Activated CD8-positive, alpha-beta memory T cell treated with anti-CD3 and anti-CD28 coated beads for 36 hours (primary cell): ENCODE measurements around the gene LHFPL3. TPM values are rescaled to one million over a fixed set of nuclear protein-coding genes. Genes with fewer than 3 reads are reported as not detected.
"Not testable (repeated sequence)": the region's sequence is repeated elsewhere in the genome, so short reads cannot be mapped to it uniquely, and the experiment has no call there.

Experiments
- CTCF ChIA-PET: fragments of 350-600 bp; sonication (Branson Sonifier 250); formaldehyde crosslinking; loops from one replicate; lab custom pipeline; 2021; ENCODE audit warnings: antibody characterized with exemption; lab: Charles Lee
- POLR2A ChIA-PET: fragments of 350-600 bp; sonication (Branson Sonifier 250); formaldehyde crosslinking; loops from one replicate; lab custom pipeline; 2021; ENCODE audit warnings: antibody characterized with exemption; lab: Charles Lee
- total RNA-seq, 2 experiments: library from RNA; stranded (reverse); gene quantifications; one replicate each; pipeline ENCODE4 v1.2.3, GENCODE V29; 2021

LHFPL3 gene
- total RNA-seq, 2 experiments from 2014 or later: not detected

DNA sequence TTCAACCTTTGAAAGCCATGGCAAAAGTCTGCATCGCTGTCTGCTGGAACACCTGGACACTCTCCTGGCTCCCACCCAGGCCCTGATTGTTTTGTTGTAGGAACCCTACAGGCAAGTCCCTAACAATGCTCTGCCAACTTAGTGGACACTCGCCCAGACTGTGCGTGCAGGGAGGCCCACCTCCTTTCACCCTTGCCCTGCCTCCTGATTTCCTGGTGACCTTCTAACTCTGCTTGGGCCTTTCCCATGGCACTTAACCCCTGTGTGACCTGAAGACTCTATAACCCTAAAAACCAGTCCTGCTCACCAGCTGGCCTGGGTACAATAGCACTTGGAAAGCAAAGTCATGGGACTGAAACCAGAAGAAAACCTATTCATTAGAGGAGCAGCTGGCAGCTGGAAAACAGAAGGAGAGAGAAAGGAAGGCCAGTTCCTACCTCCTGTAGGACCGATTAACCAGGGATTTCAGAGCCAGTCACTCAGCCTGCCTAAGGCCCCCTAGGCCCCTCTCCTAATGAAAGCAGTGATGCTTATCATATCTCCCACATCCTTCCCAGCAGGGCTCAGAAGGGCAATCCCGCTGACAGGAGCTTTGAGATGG is 602.9 kb downstream of the LHFPL3 start:
- ChIA-PET POLR2A (no interaction called here), CTCF (interaction anchor here (0.6 to 1.5 kb wide), 3 partner anchors 9 to 101 kb away, joined by 3 to 5 read pairs (median 4); no protein-coding TSS in a partner anchor)

DNA sequence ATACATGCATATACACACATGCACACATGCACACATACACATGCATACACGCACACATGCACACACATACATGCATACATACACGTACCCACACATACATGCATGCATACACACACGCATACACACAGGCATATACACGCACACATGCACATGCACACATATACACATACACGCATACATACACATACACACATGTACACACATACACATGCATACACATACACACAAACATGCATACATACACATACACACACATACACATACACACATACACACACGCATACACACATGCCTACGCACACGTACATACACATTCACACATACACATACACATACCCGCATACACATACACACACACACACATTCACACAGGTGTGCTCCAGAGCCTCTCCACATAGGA is 604.6 kb downstream of the LHFPL3 start:
- ChIA-PET POLR2A (no interaction called here), CTCF (no interaction called here)

DNA sequence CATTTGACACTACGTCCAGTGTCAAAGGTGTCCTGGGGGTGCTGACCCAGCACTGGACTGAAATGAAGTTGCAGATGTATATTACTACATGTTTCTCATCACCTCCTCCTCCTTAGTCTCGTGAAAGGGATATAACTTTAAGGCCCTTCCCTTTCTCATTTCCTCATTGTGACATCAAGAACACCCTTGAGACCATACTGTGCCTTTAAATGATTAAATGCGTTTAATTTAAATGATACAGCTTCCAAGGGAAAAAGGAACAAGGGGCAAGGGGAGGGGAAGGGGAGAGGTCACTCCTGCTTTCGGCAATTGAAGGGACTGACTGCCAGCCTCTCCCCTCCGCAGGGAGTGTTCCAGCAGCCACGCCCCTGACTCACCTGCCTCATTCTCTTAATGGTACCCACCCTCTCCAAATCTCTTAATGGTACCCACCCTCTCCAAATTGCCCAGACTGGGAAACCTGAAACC is 605.2 kb downstream of the LHFPL3 start:
- ChIA-PET CTCF (no interaction called here), POLR2A (no interaction called here)

DNA sequence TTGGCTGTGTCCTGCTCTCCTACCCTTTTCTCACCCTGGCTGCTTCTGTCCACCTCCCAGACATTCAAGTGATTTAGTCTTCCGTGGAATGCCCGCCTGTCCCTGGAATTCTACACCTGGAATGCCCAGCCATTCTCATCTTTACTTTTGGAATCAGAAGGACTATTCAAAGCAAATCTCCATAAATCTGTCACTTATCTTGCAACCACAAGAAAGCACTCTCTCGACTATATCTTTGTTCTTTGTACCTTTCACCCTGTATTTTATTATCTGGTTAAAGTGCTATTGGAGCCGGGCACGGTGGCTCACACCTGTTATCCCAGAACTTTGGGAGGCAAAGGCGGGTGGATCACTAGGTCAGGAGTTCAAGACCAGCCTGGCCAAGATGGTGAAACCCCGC is 606.3 kb downstream of the LHFPL3 start:
- POLR2A ChIA-PET: no interaction called here
- CTCF ChIA-PET: no interaction called here

DNA sequence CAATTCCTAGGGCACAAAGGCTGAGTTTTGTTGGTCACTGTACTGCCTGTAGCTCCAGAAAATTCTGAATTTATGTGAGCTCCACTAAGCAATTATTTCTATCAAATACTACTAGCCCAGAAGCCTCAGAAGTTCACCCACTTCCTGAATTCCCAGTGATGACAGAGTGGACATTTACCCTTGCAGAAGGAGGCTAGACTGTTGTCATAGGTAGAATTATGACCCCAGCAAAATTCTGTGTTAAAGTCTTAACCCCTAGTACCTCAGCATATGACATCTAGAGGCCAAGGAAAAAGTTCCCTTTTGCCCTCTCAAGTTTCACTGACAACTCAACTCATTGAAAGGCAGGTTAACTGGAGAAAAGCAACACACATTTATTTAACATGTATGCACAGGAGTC is 606.9 kb downstream of the LHFPL3 start:
- CTCF ChIA-PET: no interaction called here

DNA sequence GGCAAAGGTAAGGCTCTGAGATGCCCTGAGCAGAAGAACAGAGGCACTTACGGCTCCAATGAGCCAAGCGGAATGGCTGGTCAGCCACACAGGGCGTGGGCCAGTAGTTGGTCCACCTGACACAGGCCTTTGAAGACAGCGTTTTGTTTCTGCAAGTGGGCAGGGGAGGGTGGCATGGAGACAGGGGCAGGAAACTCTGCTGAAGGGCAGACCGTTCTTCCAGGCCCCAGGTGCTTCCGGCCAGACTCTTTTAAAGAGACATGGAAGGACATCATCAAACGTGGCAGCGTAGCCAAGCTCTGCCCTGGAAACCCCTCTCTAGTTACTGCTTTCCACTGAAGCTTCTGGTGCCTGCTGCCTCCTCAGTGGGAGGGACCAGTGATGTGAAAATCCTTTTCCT is 608.1 kb downstream of the LHFPL3 start:
- ChIA-PET CTCF (no interaction called here), POLR2A (no interaction called here)

More for the DNA sequence above, 606.9 kb downstream of the LHFPL3 start:
- POLR2A ChIA-PET: no interaction called here

DNA sequence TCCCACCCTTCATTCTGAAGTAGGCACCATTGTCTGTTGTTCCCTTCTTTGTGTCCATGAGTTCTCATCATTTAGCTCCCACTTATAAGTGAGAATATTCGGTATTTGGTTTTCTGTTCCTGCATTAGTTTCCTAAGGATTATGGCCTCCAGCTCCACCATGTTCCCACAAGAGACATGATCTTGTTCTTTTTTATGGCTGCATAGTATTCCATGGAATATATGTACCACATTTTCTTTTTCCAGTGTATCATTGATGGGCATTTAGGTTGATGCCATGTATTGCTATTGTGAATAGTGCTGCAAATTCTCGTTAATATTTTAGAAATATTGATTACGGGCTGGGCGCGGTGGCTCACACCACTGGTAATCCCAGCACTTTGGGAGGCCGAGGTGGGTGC is 609.1 kb downstream of the LHFPL3 start:
- POLR2A ChIA-PET: not testable (repeated sequence)
- CTCF ChIA-PET: interaction anchor here (0.9 kb wide), 1 partner anchor 19 kb away, joined by 3 read pairs; no protein-coding TSS in a partner anchor

DNA sequence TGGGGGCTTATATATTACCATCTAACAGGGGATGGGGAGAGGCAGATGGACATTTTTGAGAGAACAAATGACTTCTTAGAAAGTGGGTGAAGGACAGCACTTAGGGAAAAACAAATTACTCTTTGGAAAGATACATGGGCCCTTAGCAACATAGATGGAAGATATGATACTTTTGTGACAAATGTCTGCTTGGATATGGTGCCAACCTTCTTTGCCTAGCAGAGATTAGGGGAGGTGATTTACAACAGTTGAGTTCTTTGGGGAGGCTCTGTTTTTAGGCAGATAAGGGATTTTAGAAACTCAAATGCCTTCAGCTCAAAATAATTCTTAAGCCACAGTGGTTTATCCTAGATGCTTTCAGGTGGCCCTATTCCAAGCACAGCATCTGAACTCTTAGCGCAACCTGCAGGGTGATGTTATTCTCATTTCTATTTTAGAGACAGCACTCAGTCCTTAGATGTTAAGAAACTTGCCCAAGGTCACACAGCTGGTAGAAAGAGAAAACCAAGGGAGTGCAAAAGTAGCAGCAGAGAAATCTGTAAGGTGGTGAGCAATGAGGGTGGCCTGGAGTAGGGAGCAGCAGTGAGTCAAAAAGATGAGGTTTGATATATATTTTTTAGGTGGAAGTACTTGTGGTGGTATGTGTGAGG is 610.5 kb downstream of the LHFPL3 start:
- POLR2A ChIA-PET: no interaction called here

DNA sequence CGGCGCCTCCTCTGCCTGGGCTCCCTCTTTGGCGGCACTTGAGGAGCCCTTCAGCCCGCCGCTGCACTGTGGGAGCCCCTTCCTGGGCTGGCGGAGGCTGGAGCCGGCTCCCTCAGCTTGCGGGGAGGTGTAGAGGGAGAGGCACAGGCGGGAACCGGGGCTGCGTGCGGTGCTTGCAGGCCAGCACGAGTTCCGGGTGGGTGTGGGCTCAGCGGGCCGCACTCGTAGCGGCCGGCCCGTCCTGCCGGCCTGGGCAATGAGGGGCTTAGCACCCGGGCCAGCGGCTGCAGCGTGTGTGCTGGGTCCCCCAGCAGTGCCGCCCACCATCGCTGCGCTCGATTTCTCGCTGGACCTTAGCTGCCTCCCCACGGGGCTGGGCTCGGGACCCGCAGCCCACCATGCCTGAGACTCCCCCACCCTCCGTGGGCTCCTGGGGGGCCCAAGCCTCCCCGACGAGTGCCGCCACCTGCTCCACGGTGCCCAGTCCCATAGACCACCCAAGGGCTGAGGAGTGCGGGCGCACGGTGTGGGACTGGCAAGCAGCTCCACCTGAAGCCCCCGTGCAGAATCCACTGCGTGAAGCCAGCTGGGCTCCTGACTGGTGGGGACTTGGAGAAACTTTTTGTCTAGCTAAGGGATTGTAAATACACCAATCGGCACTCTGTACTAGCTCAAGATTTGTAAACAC is 611.8 kb downstream of the LHFPL3 start:
- CTCF ChIA-PET: interaction anchor here (1.2 kb wide), 1 partner anchor 37 kb away, joined by 4 read pairs; no protein-coding TSS in a partner anchor
- POLR2A ChIA-PET: interaction anchor here (0.6 to 5.1 kb wide), 8 partner anchors 14 to 84 kb away, joined by 3 to 125 read pairs (median 4); partner anchors contain the start of gene KMT2E

More for the DNA sequence above, 610.5 kb downstream of the LHFPL3 start:
- CTCF ChIA-PET: interaction anchor here (1.0 kb wide), 1 partner anchor 13 kb away, joined by 3 read pairs; no protein-coding TSS in a partner anchor

DNA sequence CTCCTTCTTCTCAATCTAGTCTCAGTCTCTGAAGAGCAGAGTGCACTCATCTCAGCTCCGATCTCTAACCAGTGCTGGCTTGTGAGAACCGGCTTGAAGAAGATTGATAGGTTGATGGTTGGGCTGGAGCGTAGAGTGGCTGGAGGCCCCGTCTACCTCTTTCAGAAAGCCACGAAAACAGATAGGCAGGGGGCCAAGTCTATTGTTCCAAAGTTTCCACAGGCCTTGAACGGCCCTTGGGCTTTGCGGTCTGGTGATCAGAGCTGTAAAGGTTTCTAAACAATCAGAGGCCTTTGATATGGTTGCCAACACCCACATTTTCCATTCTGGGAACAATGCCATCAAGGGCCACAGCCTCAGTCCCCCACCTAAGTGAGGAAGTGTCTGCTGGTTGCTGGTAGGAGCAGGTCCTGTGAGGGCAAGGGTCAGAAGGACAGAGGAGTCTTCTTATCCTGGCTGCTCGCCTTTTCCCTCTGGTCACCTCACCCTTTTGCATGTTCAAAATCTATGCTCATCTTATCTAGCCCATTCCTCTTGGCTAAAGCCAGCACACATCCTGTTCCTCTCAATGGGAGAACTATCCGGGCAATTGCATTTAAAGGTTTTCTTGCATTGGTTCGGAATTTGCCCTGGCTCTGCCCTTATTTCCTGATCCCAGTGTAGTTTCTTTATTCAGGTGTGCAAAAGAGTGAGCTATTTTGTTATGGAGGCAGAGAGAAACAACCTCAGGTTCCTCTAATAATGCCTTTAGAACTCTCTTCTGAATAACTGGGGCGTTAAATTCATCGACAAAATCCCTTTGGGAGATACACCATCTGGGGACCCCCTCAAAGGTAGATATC is 615.3 kb downstream of the LHFPL3 start:
- ChIA-PET CTCF (interaction anchor here (1.2 to 1.4 kb wide), 2 partner anchors 13 to 18 kb away, joined by 3 to 5 read pairs; no protein-coding TSS in a partner anchor), POLR2A (interaction anchor here (0.5 to 5.1 kb wide), 4 partner anchors 13 to 144 kb away, joined by 3 to 125 read pairs (median 11); partner anchors contain the start of gene KMT2E)

DNA sequence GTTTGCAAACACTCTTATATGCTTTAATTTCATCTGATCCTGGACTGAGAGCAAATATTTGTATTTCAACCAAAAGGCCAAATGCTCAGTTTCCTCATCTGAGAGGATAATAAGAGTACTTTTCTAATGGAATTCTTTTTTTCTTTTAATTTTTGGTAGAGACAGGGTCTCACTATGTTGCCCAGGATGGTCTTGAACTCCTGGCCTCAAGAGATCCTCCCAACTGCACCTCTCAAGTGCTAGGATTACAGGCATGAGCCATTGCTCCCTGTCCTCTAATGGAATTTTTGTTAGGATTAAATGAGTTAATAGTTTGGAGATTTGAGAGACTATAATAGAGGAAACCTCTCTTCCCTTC is 617.2 kb downstream of the LHFPL3 start:
- ChIA-PET POLR2A (interaction anchor here (0.6 to 4.4 kb wide), 4 partner anchors 11 to 49 kb away, joined by 3 to 18 read pairs (median 5); no protein-coding TSS in a partner anchor), CTCF (interaction anchor here (0.8 to 1.6 kb wide), 3 partner anchors 10 to 61 kb away, joined by 4 to 9 read pairs (median 4); no protein-coding TSS in a partner anchor)

DNA sequence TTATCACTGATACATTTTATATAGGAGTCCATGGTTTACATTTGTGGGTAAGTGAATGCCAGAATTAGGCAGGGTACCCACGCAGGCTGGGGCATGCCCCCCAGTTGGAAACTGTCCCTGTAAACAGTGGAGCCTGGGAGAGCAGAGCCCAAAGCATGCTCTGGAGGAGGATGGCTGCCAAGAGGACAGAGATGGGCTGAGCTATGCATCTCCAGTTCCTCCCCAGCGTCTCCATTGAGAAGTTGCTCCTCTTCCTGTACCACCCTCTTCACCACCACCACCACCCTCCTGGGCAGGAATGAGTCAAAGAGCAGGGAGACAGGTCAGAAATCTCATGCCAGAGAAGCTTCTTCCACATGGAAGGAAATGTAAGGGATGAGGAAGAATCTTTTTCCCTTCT is 617.9 kb downstream of the LHFPL3 start:
- ChIA-PET CTCF (interaction anchor here (0.6 to 1.2 kb wide), 4 partner anchors 10 to 786 kb away, joined by 3 to 6 read pairs (median 4); no protein-coding TSS in a partner anchor), POLR2A (interaction anchor here (4.4 kb wide), 1 partner anchor 10 kb away, joined by 18 read pairs; no protein-coding TSS in a partner anchor)

DNA sequence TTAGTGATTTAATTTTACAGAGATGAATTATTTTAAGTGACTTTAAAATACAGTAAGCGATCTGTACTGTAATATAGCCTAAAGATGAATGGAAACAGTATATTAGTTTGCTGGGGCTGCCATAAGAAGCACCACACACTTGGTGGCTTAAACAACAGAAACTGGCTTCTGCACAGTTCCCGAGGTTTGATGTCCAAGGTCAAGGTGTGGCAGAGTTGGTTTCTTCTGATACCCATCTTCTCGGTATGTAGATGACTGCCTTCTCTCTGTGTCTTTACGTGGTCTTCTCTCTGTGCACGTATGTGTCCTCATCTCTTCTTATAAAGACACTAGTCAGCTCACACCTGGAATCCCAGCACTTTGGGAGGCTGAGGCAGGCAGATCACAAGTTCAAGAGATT is 621.6 kb downstream of the LHFPL3 start:
- ChIA-PET POLR2A (no interaction called here), CTCF (no interaction called here)

DNA sequence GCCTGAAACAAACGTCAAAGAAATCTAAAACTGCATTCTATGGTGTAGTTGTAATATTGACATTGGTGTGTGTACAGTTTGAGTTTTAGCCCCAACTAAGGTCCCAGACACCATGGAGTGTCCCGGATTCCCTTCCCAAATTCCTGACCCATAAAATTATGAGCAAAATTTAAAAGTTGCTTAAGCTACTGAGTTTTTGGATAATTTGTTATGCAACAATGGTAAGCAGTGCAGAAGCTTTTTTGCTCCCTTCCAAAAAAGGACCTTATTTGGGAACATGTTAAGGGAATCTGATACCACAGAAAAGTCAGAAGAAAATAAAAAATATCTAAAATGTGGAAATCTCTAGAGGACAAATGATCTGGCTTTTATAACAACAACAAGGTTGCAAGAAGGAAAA is 622.4 kb downstream of the LHFPL3 start:
- ChIA-PET CTCF (no interaction called here), POLR2A (no interaction called here)

DNA sequence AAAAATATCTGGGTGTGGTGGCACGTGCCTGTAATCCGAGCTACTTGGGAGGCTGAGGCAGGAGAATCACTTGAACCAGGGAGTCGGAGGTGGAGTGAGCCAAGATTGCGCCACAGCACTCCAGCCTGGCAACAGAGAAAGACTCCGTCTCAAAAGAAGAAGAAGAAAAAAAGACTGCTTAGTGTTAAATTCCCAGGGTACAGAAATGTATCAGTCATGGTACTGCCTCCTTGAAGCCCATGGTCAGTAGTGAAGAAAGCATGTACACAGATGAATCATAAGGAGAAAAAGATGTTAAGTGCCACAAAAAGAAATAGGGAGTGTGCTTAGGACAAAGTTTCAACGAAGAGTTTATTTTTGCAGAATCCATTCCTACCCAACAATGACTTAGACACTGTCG is 623.1 kb downstream of the LHFPL3 start:
- ChIA-PET POLR2A (no interaction called here), CTCF (no interaction called here)

DNA sequence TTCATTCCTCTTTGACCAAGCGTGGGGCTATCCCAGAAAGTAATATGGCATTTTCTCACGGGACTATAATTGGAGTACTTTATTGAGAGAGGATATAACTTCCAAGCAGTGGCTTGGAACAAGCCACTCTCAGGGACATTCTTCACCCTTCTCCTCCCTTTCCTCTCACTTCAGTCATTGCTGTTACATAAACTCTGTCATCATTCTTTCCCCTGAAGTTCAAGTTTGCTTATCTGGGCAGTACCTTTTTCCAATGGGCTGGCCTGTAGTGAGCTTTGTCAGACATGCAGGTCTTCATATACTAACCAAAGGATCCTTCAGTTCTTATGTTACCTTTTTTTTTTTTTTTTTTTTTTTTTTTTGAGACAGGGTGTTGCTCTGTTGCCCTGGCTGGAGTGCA is 626.9 kb downstream of the LHFPL3 start:
- CTCF ChIA-PET: interaction anchor here (2.1 to 2.4 kb wide), 2 partner anchors 9 to 10 kb away, joined by 6 to 9 read pairs; no protein-coding TSS in a partner anchor
- POLR2A ChIA-PET: interaction anchor here (1.0 to 2.8 kb wide), 3 partner anchors 10 to 29 kb away, joined by 3 to 18 read pairs (median 17); no protein-coding TSS in a partner anchor
